Endothelial cell of umbilical vein (primary cell): Measurements from ENCODE around the gene RSBN1. TPM values are rescaled to one million over a fixed set of nuclear protein-coding genes. Genes with fewer than 3 reads are reported as not detected.

ENCODE experiments used
- BruUV-seq: library from RNA; stranded (reverse); fragments of 400-500 nt; replicated peaks from 2 replicates; lab custom pipeline; 2021; lab: Mats Ljungman, UMichigan
- CTCF ChIA-PET: fragments of 300-600, 350-600 bp; sonication (Branson Sonifier 250); formaldehyde crosslinking; loops from one replicate; lab custom pipeline; 2021; ENCODE audit warnings: antibody characterized with exemption, inconsistent platforms; lab: Charles Lee
- POLR2A ChIA-PET: fragments of 300-600, 350-600 bp; sonication (Branson Sonifier 250); formaldehyde crosslinking; loops from one replicate; lab custom pipeline; 2021; ENCODE audit warnings: antibody characterized with exemption, inconsistent platforms; lab: Charles Lee
- DNase-seq: peaks from one replicate; pipeline ENCODE4 v3.0.0-alpha.2; 2011; ENCODE audit warnings: low read depth, low spot score
- FAIRE-seq: peaks from 2 replicates; lab custom pipeline; 2011; peaks lifted over from hg19 to GRCh38; lab: Jason Lieb, UNC
- H2AFZ ChIP-seq: 2 replicates; pipeline ENCODE4 v1.6.0; 2012; ENCODE audit warnings: low read depth, low read length, control low read depth, inconsistent platforms
- H3K27ac ChIP-seq: 2 replicates; pipeline ENCODE4 v1.5.1; 2011; ENCODE audit warnings: low read depth, mild to moderate bottlenecking, control low read depth, low read length, moderate library complexity; ENCODE audit not compliant: insufficient read depth
- H3K27me3 ChIP-seq, 2 experiments: 2 replicates each; pipeline versions ENCODE4 v1.6.0 to v1.6.1; 2011; ENCODE audit warnings: low read length in 2 of 2, mixed read lengths in 1 of 2; ENCODE audit not compliant: control insufficient read depth in 2 of 2, insufficient read depth in 2 of 2
- H3K36me3 ChIP-seq, 2 experiments: 2 replicates in 1 of 2; 3 replicates in 1 of 2; pipeline ENCODE4 v1.5.1; 2011; ENCODE audit warnings: low read length in 2 of 2, mild to moderate bottlenecking in 1 of 2, moderate library complexity in 1 of 2; ENCODE audit not compliant: control insufficient read depth in 2 of 2, insufficient read depth in 2 of 2; ENCODE audit errors: extremely low read depth in 1 of 2
- H3K4me1 ChIP-seq: 3 replicates; pipeline ENCODE4 v1.5.1; 2011; ENCODE audit warnings: mild to moderate bottlenecking, low read length; ENCODE audit not compliant: control insufficient read depth, insufficient read depth; ENCODE audit errors: extremely low read depth
- H3K4me2 ChIP-seq: 2 replicates; pipeline ENCODE4 v1.6.1; 2011; ENCODE audit warnings: low read length, control low read depth, mixed read lengths; ENCODE audit not compliant: insufficient read depth
- H3K4me3 ChIP-seq, 3 experiments: fragments of 200-600 bp in 1 of 3; sonication (generic), shearing (Covaris generic) in 1 of 3; replicated peaks in 1 of 3; 2 replicates each; pipeline ENCODE4 v1.5.1; 2011 to 2016; ENCODE audit warnings: control low read depth in 3 of 3, low read length in 3 of 3, mild to moderate bottlenecking in 2 of 3, inconsistent platforms in 1 of 3, low read depth in 1 of 3, moderate library complexity in 1 of 3; ENCODE audit not compliant: insufficient read depth in 1 of 3
- H3K79me2 ChIP-seq: 2 replicates; pipeline ENCODE4 v1.6.0; 2012; ENCODE audit warnings: low read length, inconsistent platforms; ENCODE audit not compliant: control insufficient read depth, insufficient read depth
- H3K9ac ChIP-seq: replicated peaks from 2 replicates; pipeline ENCODE3; 2011; ENCODE audit warnings: low read length, control low read depth; ENCODE audit not compliant: insufficient read depth; ENCODE audit errors: extremely low read depth
- H3K9me1 ChIP-seq: replicated peaks from 3 replicates; pipeline ENCODE4 v1.6.0; 2011; ENCODE audit warnings: mild to moderate bottlenecking, low read length; ENCODE audit not compliant: control insufficient read depth, insufficient read depth; ENCODE audit errors: extremely low read depth
- H3K9me3 ChIP-seq: replicated peaks from 2 replicates; pipeline ENCODE4 v1.5.1; 2012; ENCODE audit warnings: low read length, inconsistent platforms; ENCODE audit not compliant: control insufficient read depth, insufficient read depth
- H4K20me1 ChIP-seq: replicated peaks from 2 replicates; pipeline ENCODE3; 2011; ENCODE audit warnings: mild to moderate bottlenecking, low read length; ENCODE audit not compliant: control insufficient read depth, insufficient read depth; ENCODE audit errors: extremely low read depth
- EZH2 ChIP-seq: IDR thresholded peaks from 2 replicates; pipeline ENCODE4 v1.6.1; 2012; ENCODE audit warnings: borderline replicate concordance, low read depth, mild to moderate bottlenecking, moderate library complexity, low read length, inconsistent platforms; ENCODE audit not compliant: severe bottlenecking
- FOS ChIP-seq: IDR thresholded peaks from 2 replicates; pipeline ENCODE4 v1.6.1; 2011; ENCODE audit warnings: mild to moderate bottlenecking, low read length, moderate library complexity, borderline replicate concordance; ENCODE audit not compliant: insufficient read depth
- GATA2 ChIP-seq: IDR thresholded peaks from 2 replicates; pipeline ENCODE4 v1.7.0; 2011; ENCODE audit warnings: low read depth, mild to moderate bottlenecking, moderate library complexity, mixed read lengths, low read length; ENCODE audit not compliant: insufficient read length, insufficient read depth
- JUN ChIP-seq: IDR thresholded peaks from 2 replicates; pipeline ENCODE4 v1.6.1; 2011; ENCODE audit warnings: borderline replicate concordance, low read depth; ENCODE audit not compliant: insufficient read length, insufficient read depth
- MYC ChIP-seq: IDR thresholded peaks from one replicate; pipeline ENCODE4 v1.6.1; 2011; ENCODE audit warnings: mild to moderate bottlenecking, low read depth, low read length
- POLR2A ChIP-seq: IDR thresholded peaks from 2 replicates; pipeline ENCODE4 v1.6.1; 2012; ENCODE audit warnings: low read depth, mild to moderate bottlenecking, control low read depth, low read length
- POLR2AphosphoS5 ChIP-seq: IDR thresholded peaks from 2 replicates; pipeline ENCODE4 v1.6.1; 2012; ENCODE audit warnings: low read depth, mild to moderate bottlenecking, control low read depth, low read length, moderate library complexity; ENCODE audit not compliant: insufficient read depth
- dilution Hi-C: fragments of 300-500 bp; cut with MboI; formaldehyde crosslinking; loops from one replicate; pipeline ENCODE4 v1.15.0; 2019; ENCODE audit warnings: low sequenced_read_pairs; ENCODE audit not compliant: extremely low pct_ligation_motif_present
- intact Hi-C: fragments of 100-400 bp; cut with micrococcal nuclease; formaldehyde crosslinking; loops from one replicate; pipeline ENCODE4 v1.10.0; 2022
- polyA plus RNA-seq, 4 experiments: library from polyadenylated mRNA; depleted of rRNA in 3 of 4; stranded (reverse) in 3 of 4; unstranded in 1 of 4; fragments of >200 nt; gene quantifications; 2 replicates each; pipeline versions ENCODE4 v1.2.1 to v1.2.3, GENCODE V29; 2011 to 2012; ENCODE audit warnings: missing spikeins in 1 of 4
- total RNA-seq: library from RNA; stranded (reverse); gene quantifications from 2 replicates; pipeline ENCODE4 v1.2.3, GENCODE V29; 2021
- TF ChIP-seq, protein P1 (sequence below): IDR thresholded peaks from 2 replicates; pipeline ENCODE4 v1.6.1; 2011; ENCODE audit not compliant: insufficient read depth, insufficient read length
- TF ChIP-seq, protein P2 (sequence below), 2 donors: IDR thresholded peaks; 1 replicate in 1 of 2; 2 replicates in 1 of 2; pipeline ENCODE4 v1.5.1; 2011; ENCODE audit warnings: low read length in 2 of 2, mild to moderate bottlenecking in 2 of 2, moderate library complexity in 2 of 2, control low read depth in 1 of 2, inconsistent platforms in 1 of 2, low read depth in 1 of 2; ENCODE audit not compliant: insufficient read depth in 1 of 2; ENCODE audit errors: extremely low read depth in 1 of 2

Gene RSBN1
- total and polyA plus RNA-seq, 2 donors (not counting 3 experiments of a cell fraction or from before 2014, with no cell fraction given): 4.0 to 13.4 TPM

- POLR2A ChIA-PET: no interaction called here
- Histone ChIP-seq H3K79me2 (no peaks in the 10 kb centered on the region), H3K9ac (no peak overlapping the region), H3K9me1 (no peaks in the 10 kb centered on the region), H3K9me3 (no peaks in the 10 kb centered on the region), H3K27ac (no peak overlapping the region), H4K20me1 (no peaks in the 10 kb centered on the region), H3K36me3 (no peaks in the 10 kb centered on the region), H3K27me3 (no peaks in the 10 kb centered on the region), H3K4me3 (no peak overlapping the region), H2AFZ (no peak overlapping the region), H3K4me2 (no peak overlapping the region), H3K4me1 (peaks cover 11% of the 10 kb centered on the region)
- DNase-seq: no peak
- no peak for FAIRE-seq
- CTCF ChIA-PET: interaction anchor here (1.7 to 4.4 kb wide), 2 partner anchors 21 to 75 kb away, joined by 5 to 24 read pairs; no protein-coding TSS in a partner anchor
- intact Hi-C loops (no loop called here), dilution Hi-C loops (no loop called here)
- TF ChIP-seq MYC (no peak), JUN (no peak), FOS (no peak), POLR2A (no peak), EZH2 (no peak), POLR2AphosphoS5 (no peak), GATA2 (no peak)
- TF ChIP-seq, protein P1, sequence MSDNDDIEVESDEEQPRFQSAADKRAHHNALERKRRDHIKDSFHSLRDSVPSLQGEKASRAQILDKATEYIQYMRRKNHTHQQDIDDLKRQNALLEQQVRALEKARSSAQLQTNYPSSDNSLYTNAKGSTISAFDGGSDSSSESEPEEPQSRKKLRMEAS: no peak
- TF ChIP-seq, protein P2, sequence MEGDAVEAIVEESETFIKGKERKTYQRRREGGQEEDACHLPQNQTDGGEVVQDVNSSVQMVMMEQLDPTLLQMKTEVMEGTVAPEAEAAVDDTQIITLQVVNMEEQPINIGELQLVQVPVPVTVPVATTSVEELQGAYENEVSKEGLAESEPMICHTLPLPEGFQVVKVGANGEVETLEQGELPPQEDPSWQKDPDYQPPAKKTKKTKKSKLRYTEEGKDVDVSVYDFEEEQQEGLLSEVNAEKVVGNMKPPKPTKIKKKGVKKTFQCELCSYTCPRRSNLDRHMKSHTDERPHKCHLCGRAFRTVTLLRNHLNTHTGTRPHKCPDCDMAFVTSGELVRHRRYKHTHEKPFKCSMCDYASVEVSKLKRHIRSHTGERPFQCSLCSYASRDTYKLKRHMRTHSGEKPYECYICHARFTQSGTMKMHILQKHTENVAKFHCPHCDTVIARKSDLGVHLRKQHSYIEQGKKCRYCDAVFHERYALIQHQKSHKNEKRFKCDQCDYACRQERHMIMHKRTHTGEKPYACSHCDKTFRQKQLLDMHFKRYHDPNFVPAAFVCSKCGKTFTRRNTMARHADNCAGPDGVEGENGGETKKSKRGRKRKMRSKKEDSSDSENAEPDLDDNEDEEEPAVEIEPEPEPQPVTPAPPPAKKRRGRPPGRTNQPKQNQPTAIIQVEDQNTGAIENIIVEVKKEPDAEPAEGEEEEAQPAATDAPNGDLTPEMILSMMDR (IDR thresholded peaks at IDR 0.05; ENCODE audit: extremely low read depth in 1 of 2, insufficient read depth in 1 of 2, low read depth in 1 of 2, low read length in 2 of 2): no peak
- no TSS peak for BruUV-seq
These were observed 44.1 kb upstream of the RSBN1 start for GRCh38 chr1:113856401-113856790.
